Loucy (cell line): Measurements from ENCODE around the gene C2orf92.

Source experiments
- H2AFZ ChIP-seq: fragments of 200-600 bp; sonication (generic); 2 replicates; pipeline ENCODE4 v1.6.0; 2016; ENCODE audit warnings: antibody characterized with exemption, mild to moderate bottlenecking, low read length, moderate library complexity
- H3F3A ChIP-seq: fragments of 200-600 bp; 2 replicates; pipeline ENCODE4 v1.6.0; 2016; ENCODE audit warnings: antibody characterized with exemption, low read depth, mild to moderate bottlenecking
- H3K27me3 ChIP-seq: fragments of 200-600 bp; sonication (generic); 2 replicates; pipeline ENCODE4 v1.6.1; 2014; ENCODE audit warnings: low read length, mild to moderate bottlenecking; ENCODE audit not compliant: insufficient read depth, poor library complexity, severe bottlenecking
- H3K36me3 ChIP-seq: fragments of 200-600 bp; sonication (generic); 2 replicates; pipeline ENCODE4 v1.6.1; 2016; ENCODE audit warnings: low read length; ENCODE audit not compliant: insufficient read depth
- H3K4me1 ChIP-seq: fragments of 200-600 bp; sonication (generic); 2 replicates; pipeline ENCODE4 v1.5.1; 2014; ENCODE audit warnings: low read length, mild to moderate bottlenecking; ENCODE audit not compliant: insufficient read depth, poor library complexity, severe bottlenecking
- H3K4me2 ChIP-seq: fragments of 200-600 bp; sonication (generic); 2 replicates; pipeline ENCODE4 v1.6.0; 2014; ENCODE audit warnings: antibody characterized with exemption, low read length, low read depth, mild to moderate bottlenecking; ENCODE audit not compliant: poor library complexity, severe bottlenecking
- H3K4me3 ChIP-seq: fragments of 200-600 bp; sonication (generic); 2 replicates; pipeline ENCODE4 v1.5.1; 2014; ENCODE audit warnings: low read length, mild to moderate bottlenecking, mixed read lengths; ENCODE audit not compliant: poor library complexity, severe bottlenecking
- H3K79me2 ChIP-seq: fragments of 200-600 bp; sonication (generic); 2 replicates; pipeline ENCODE4 v1.6.1; 2014; ENCODE audit warnings: low read length; ENCODE audit not compliant: insufficient read depth
- H3K9ac ChIP-seq: fragments of 200-600 bp; sonication (generic); 2 replicates; pipeline ENCODE4 v1.6.0; 2014; ENCODE audit warnings: mild to moderate bottlenecking, low read depth, low read length, moderate library complexity; ENCODE audit not compliant: poor library complexity, severe bottlenecking
- H3K9me2 ChIP-seq: fragments of 200-600 bp; sonication (generic); replicated peaks from 2 replicates; pipeline ENCODE4 v1.6.1; 2016; ENCODE audit warnings: low read depth, low read length, mixed read lengths
- H3K9me3 ChIP-seq: fragments of 200-600 bp; sonication (generic); 2 replicates; pipeline ENCODE4 v1.6.1; 2014; ENCODE audit warnings: mild to moderate bottlenecking, antibody characterized with exemption, low read length, low read depth; ENCODE audit not compliant: insufficient read depth
- H4K20me1 ChIP-seq: fragments of 200-600 bp; sonication (generic); 2 replicates; pipeline ENCODE4 v1.6.0; 2014; ENCODE audit warnings: antibody characterized with exemption, low read length, mild to moderate bottlenecking; ENCODE audit not compliant: insufficient read depth, poor library complexity, severe bottlenecking
- CTCF ChIP-seq: fragments of 200-600 bp; sonication (generic); conservative IDR thresholded peaks from 2 replicates; pipeline ENCODE4 v1.5.1; 2014; ENCODE audit warnings: mild to moderate bottlenecking, antibody characterized with exemption, low read length
- EZH2phosphoT487 ChIP-seq: fragments of 200-600 bp; IDR thresholded peaks from 2 replicates; pipeline ENCODE4 v1.6.1; 2018; ENCODE audit warnings: antibody characterized with exemption, mild to moderate bottlenecking, moderate library complexity, borderline replicate concordance

The C2orf92 gene

GRCh38 chr2:97653874-97654273 lies 15.6 kb upstream of the C2orf92 start:
- no peak overlapping the region for H2AFZ ChIP-seq
- H3K4me1 ChIP-seq = no peaks in the 10 kb centered on the region
- H3K27me3 ChIP-seq = no peaks in the 10 kb centered on the region
- no peak overlapping the region for H3K9ac ChIP-seq
- TF ChIP-seq EZH2phosphoT487 = no peak
- no peak for TF ChIP-seq CTCF
- no peak overlapping the region for H3K4me3 ChIP-seq
- no peaks in the 10 kb centered on the region for H4K20me1 ChIP-seq
- peaks cover 18% of the 10 kb centered on the region; the same call in 1 of the 2 replicates for H3K36me3 ChIP-seq
- no peaks in the 10 kb centered on the region for H3F3A ChIP-seq
- no peaks in the 10 kb centered on the region for H3K9me3 ChIP-seq
- H3K4me2 ChIP-seq = no peak overlapping the region
- H3K9me2 ChIP-seq = no peaks in the 10 kb centered on the region
- H3K79me2 ChIP-seq = no peaks in the 10 kb centered on the region

- Histone ChIP-seq H3K36me3 (peaks cover 18% of the 10 kb centered on the region; the same call in 1 of the 2 replicates), H3K9me2 (no peaks in the 10 kb centered on the region), H3K4me3 (no peak overlapping the region), H3K79me2 (no peaks in the 10 kb centered on the region), H3K9ac (no peak overlapping the region), H2AFZ (no peak overlapping the region), H3F3A (no peaks in the 10 kb centered on the region), H3K9me3 (no peaks in the 10 kb centered on the region), H4K20me1 (no peaks in the 10 kb centered on the region), H3K4me1 (no peaks in the 10 kb centered on the region), H3K4me2 (no peak overlapping the region), H3K27me3 (no peaks in the 10 kb centered on the region)
- no peak for TF ChIP-seq CTCF
- TF ChIP-seq EZH2phosphoT487 = no peak
These were observed 15.2 kb upstream of the C2orf92 start for GRCh38 chr2:97654309-97654708.

- Histone ChIP-seq H4K20me1 (no peaks in the 10 kb centered on the region), H3K9ac (no peak overlapping the region), H2AFZ (no peak overlapping the region), H3K9me3 (no peaks in the 10 kb centered on the region), H3K36me3 (peaks cover 18% of the 10 kb centered on the region; the same call in 1 of the 2 replicates), H3F3A (no peaks in the 10 kb centered on the region), H3K4me3 (no peak overlapping the region), H3K27me3 (no peaks in the 10 kb centered on the region), H3K9me2 (no peaks in the 10 kb centered on the region), H3K79me2 (peaks cover 2% of the 10 kb centered on the region; the same call in 1 of the 2 replicates), H3K4me2 (no peak overlapping the region), H3K4me1 (no peaks in the 10 kb centered on the region)
- TF ChIP-seq CTCF (no peak), EZH2phosphoT487 (no peak)
These were observed 14.7 kb upstream of the C2orf92 start for GRCh38 chr2:97654791-97655190.
